ENCODE data around the gene LPA.

DNA sequence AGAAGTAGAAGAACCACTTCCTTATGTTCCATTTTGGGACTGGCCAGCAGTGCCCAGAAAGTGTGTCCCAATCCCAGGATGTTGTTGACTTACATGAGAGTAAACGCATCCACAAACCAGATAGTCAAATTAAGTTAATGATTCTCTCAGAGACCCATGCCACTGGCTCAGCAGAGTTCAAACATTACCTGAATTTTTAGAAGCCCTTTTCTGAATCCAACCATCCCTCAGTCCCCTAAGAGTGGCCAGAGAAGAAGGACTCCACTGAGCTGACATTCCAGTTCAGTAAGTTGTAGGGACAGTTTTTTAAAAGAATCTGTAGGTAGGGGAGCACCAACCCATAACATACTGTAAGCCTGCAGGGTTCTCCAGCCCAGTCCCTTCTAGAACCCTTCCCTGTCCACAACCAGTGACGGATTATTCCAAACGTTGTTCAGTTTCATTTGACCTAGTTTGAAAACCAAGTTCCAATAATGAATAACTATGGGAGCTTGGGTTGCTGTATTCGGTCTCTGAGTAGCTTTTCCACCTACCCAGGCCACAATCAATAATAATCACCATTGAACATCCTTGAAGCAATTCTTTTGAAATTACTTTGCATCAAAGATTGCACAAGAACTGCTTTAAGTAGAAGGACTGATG lies 153.0 kb downstream of the LPA start:
- TF ChIP-seq POLR2A (IDR thresholded peaks at IDR 0.05; ENCODE audit: low read depth, low read length), result no peak
- no peak for TF ChIP-seq POLR2AphosphoS5 (IDR thresholded peaks at IDR 0.05; ENCODE audit: low read depth, low read length)
- TF ChIP-seq TAF1 (IDR thresholded peaks at IDR 0.05; ENCODE audit: borderline replicate concordance, low read depth, low read length), result no peak

All from GM12892 (cell line).